Breast epithelium (tissue), 4 donors: ENCODE measurements around the gene BDH2. TPM values are rescaled to one million over a fixed set of nuclear protein-coding genes. Genes with fewer than 3 reads are reported as not detected.

Experiments
- DNase-seq, 2 donors: peaks; one replicate each; pipeline ENCODE4 v3.0.0-alpha.2; 2019; ENCODE audit warnings: low spot score in 2 of 2
- H3K27ac ChIP-seq, 2 donors: fragments of 200-600 bp; sonication (generic) in 1 of 2; one replicate each; pipeline ENCODE4 v1.5.1; 2016 to 2019; ENCODE audit warnings: mild to moderate bottlenecking in 1 of 2
- H3K27me3 ChIP-seq, 2 donors: fragments of 200-600 bp; sonication (generic) in 1 of 2; one replicate each; pipeline versions ENCODE4 v1.5.1 to v1.6.0; 2017 to 2019; ENCODE audit warnings: control low read depth in 1 of 2, mild to moderate bottlenecking in 1 of 2
- H3K36me3 ChIP-seq: fragments of 200-600 bp; one replicate; pipeline ENCODE4 v1.5.1; 2019
- H3K4me1 ChIP-seq, 2 donors: fragments of 200-600 bp; sonication (generic); one replicate each; pipeline ENCODE4 v1.5.1; 2016 to 2019; ENCODE audit warnings: control low read depth in 1 of 2
- H3K4me3 ChIP-seq, 3 donors: fragments of 200-600 bp; sonication (generic); 1 replicate in 2 of 3; 2 replicates in 1 of 3; pipeline ENCODE4 v1.5.1; 2016 to 2019; ENCODE audit warnings: mild to moderate bottlenecking in 3 of 3, moderate library complexity in 2 of 3
- H3K9me3 ChIP-seq, 2 donors: fragments of 200-600 bp; sonication (generic) in 1 of 2; one replicate each; pipeline ENCODE4 v1.5.1; 2016 to 2019; ENCODE audit warnings: control low read depth in 1 of 2
- POLR2A ChIP-seq: fragments of 450-650 bp; IDR thresholded peaks from one replicate; pipeline ENCODE4 v1.6.1; 2016; ENCODE audit warnings: antibody characterized with exemption, mild to moderate bottlenecking, moderate library complexity
- POLR2AphosphoS5 ChIP-seq, 3 donors: sonication (generic); formaldehyde crosslinking; IDR thresholded peaks; one replicate each; pipeline ENCODE4 v1.6.1; 2017; ENCODE audit warnings: antibody characterized with exemption in 3 of 3
- intact Hi-C: fragments of 100-400 bp; cut with DNase I; formaldehyde crosslinking; loops from one replicate; pipeline ENCODE4 v1.15.1; 2023; ENCODE audit warnings: low total_unique reads
- total RNA-seq, 3 donors: library from RNA; depleted of rRNA; stranded (reverse); fragments of >200 nt; gene quantifications; one replicate each; pipeline ENCODE4 v1.1.0, GENCODE V29; 2016
- TF ChIP-seq, protein P1 (sequence below), 3 donors: fragments of 450-650 bp; IDR thresholded peaks; one replicate each; pipeline ENCODE4 v1.5.1; 2016 to 2017; ENCODE audit warnings: antibody characterized with exemption in 3 of 3, mild to moderate bottlenecking in 3 of 3, moderate library complexity in 3 of 3

BDH2 gene
- total RNA-seq, 3 donors from 2014 or later = 65.2 to 97.3 (median 78.1) TPM

DNA sequence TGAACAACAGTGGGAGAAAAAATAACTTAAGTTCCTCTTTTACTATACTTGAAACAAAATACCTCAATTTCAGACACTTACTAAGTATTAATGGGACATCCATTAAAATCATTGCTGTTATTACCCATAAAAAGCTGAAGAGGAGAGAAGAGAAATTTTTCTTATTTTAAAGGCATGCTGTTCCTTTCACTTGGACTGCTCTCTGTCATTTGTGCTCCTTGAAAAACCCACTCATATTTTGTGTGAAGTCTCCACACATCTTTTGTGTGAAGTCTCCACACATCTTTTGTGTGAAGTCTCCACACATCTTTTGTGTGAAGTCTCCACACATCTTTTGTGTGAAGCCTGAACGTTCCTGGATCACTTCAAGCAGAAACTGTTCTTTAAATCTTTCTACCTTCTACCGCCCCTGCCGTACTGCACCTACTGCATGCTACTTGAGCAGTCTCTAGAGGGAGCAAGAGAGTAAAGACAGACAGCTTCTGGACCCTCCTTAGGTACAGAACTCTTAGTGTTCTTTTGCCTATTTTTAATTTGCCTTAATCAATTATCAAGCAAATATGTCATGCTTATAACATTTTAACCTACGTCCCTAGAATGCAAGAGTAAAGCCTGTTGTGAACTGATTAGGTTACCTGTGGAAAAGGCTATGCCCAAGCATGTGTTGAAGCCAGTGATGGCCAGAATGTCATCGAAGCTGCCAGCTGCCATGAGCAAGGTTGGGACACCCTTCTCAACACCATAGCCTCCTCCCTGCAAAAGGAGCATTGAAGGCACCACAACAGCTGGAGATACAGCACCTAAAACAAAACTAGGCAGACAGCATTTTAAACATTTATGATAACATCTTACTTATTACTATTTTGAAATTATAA, 53.0 kb downstream of the BDH2 start:
- Histone ChIP-seq H3K27me3 (no peaks in the 10 kb centered on the region), H3K4me3 (no peak overlapping the region), H3K27ac (no peak overlapping the region), H3K4me1 (no peaks in the 10 kb centered on the region), H3K36me3 (no peaks in the 10 kb centered on the region), H3K9me3 (no peaks in the 10 kb centered on the region)
- TF ChIP-seq, protein P1, sequence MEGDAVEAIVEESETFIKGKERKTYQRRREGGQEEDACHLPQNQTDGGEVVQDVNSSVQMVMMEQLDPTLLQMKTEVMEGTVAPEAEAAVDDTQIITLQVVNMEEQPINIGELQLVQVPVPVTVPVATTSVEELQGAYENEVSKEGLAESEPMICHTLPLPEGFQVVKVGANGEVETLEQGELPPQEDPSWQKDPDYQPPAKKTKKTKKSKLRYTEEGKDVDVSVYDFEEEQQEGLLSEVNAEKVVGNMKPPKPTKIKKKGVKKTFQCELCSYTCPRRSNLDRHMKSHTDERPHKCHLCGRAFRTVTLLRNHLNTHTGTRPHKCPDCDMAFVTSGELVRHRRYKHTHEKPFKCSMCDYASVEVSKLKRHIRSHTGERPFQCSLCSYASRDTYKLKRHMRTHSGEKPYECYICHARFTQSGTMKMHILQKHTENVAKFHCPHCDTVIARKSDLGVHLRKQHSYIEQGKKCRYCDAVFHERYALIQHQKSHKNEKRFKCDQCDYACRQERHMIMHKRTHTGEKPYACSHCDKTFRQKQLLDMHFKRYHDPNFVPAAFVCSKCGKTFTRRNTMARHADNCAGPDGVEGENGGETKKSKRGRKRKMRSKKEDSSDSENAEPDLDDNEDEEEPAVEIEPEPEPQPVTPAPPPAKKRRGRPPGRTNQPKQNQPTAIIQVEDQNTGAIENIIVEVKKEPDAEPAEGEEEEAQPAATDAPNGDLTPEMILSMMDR (IDR thresholded peaks at IDR 0.05) = peak in 2 of 3 donors; percentile 29 to 47
- TF ChIP-seq POLR2A (no peak), POLR2AphosphoS5 (IDR thresholded peaks at IDR 0.05) (no peak)
- no peak for DNase-seq
- intact Hi-C loops = no loop called here

DNA sequence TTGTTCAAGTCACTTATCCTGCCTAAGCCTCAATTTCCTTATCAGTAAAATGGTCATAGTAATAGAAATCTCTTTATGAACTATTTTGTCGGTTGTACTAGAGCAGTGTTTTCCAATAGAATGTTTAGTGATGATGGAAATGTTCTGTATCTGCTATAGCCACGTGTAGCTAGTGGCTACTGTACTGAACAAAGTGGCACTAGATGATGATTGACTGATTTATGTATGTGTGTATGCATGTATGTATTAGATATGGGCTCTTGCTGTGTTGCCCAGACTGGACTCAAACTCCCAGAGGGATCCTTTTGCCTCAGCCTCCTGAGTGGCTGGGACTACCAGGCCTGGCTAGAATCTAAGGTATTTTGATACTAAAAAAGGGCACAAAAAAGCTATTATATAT, 55.5 kb downstream of the BDH2 start:
- H3K4me1 ChIP-seq = no peaks in the 10 kb centered on the region
- no peak for DNase-seq
- H3K36me3 ChIP-seq = no peaks in the 10 kb centered on the region
- no peak overlapping the region for H3K27ac ChIP-seq
- TF ChIP-seq, protein P1 (IDR thresholded peaks at IDR 0.05) = no peak
- no peak overlapping the region for H3K4me3 ChIP-seq
- no peaks in the 10 kb centered on the region for H3K9me3 ChIP-seq
- intact Hi-C loops = no loop called here
- H3K27me3 ChIP-seq = no peaks in the 10 kb centered on the region

DNA sequence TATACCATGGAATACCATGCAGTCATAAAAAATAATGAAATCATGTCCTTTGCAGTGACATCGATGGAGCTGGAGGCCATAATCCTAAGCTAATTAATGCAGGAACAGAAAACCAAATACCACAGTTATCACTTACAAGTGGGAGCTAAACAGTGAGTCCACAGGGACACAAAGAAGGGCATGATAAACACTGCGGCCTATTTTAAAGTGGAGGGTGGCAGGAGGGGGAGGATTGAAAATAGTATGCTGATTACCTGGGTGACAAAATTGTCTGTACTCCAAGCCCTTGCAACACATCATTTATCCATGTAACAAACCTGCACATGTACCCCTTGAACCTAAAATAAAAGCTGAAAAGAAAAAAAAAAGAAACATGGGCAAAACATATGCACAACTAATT, 63.5 kb downstream of the BDH2 start:
- H3K4me3 ChIP-seq = no peak overlapping the region
- no peak overlapping the region for H3K27ac ChIP-seq
- TF ChIP-seq, protein P1 (IDR thresholded peaks at IDR 0.05) = no peak
- no peak for TF ChIP-seq POLR2A
- no peak for TF ChIP-seq POLR2AphosphoS5 (IDR thresholded peaks at IDR 0.05)
- H3K9me3 ChIP-seq = no peaks in the 10 kb centered on the region
- DNase-seq = no peak
- no peaks in the 10 kb centered on the region for H3K4me1 ChIP-seq
- H3K27me3 ChIP-seq = no peaks in the 10 kb centered on the region
- no peaks in the 10 kb centered on the region for H3K36me3 ChIP-seq
- intact Hi-C loops = no loop called here

DNA sequence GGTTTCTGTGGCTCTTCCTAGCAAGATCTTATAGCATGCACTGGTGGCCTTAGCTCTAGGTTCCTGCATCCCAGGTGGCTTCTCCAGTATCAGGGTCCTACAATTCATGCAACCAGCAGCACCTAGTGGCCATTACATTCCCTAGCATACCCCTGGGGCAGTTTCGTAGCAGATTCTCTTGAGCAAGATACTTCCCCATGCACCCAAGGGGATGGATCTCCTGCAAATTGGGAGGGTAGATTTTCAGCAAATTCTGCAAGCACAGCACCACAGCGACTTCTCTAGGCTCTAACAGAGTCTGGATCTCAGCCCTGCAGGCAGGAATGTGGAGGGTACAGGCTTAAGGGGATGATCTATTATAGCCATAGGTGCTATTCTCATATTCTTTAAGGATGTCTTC, 67.1 kb downstream of the BDH2 start:
- Histone ChIP-seq H3K9me3 (no peaks in the 10 kb centered on the region), H3K27me3 (no peaks in the 10 kb centered on the region), H3K27ac (no peak overlapping the region), H3K4me3 (no peak overlapping the region), H3K4me1 (no peaks in the 10 kb centered on the region), H3K36me3 (no peaks in the 10 kb centered on the region)
- TF ChIP-seq POLR2A = no peak
- TF ChIP-seq, protein P1 (IDR thresholded peaks at IDR 0.05) = no peak
- TF ChIP-seq POLR2AphosphoS5 (IDR thresholded peaks at IDR 0.05) = no peak
- intact Hi-C loops = no loop called here
- no peak for DNase-seq

DNA sequence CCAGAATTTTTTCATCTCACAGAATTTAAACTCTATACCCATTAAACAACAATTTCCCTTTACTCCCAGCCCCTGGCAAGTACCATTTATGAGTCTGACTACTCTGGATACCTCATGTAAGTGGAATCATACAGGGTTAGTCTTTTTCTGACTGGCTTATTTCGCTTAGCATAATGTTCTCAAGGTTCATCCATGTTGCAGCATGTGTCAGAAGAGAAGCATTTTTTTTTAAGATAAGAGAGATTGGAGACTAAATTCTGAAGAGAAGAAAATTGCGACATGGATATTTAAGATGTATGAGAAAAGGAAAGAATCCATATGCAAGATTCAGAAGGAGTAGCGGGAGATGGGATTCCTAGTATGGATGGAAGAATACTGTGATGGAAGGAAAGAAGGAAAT, 68.8 kb downstream of the BDH2 start:
- no peaks in the 10 kb centered on the region for H3K36me3 ChIP-seq
- no peak overlapping the region for H3K4me3 ChIP-seq
- no peak for DNase-seq
- TF ChIP-seq, protein P1 (IDR thresholded peaks at IDR 0.05) = no peak
- no peak for TF ChIP-seq POLR2AphosphoS5 (IDR thresholded peaks at IDR 0.05)
- no peak for TF ChIP-seq POLR2A
- H3K27ac ChIP-seq = no peak overlapping the region
- H3K4me1 ChIP-seq = no peaks in the 10 kb centered on the region
- intact Hi-C loops = no loop called here
- H3K27me3 ChIP-seq = no peaks in the 10 kb centered on the region
- H3K9me3 ChIP-seq = no peaks in the 10 kb centered on the region
